Medulla oblongata (tissue), 1 donor: ENCODE results near the gene INSYN1.

Experiments
- DNase-seq: peaks from one replicate; pipeline ENCODE4 v3.0.0-alpha.2; 2015; ENCODE audit errors: extremely low spot score

INSYN1 gene

GRCh38 chr15:73777741-73778140, 24.6 kb upstream of the INSYN1 start:
- DNase-seq: no peak

GRCh38 chr15:73773428-73773827, 20.3 kb upstream of the INSYN1 start:
- DNase-seq: no peak

- DNase-seq: no peak
These were observed 18.4 kb upstream of the INSYN1 start for GRCh38 chr15:73771385-73772045.

- no peak for DNase-seq
These were observed 16.9 kb upstream of the INSYN1 start for GRCh38 chr15:73770050-73770449.

GRCh38 chr15:73767806-73768501, 14.8 kb upstream of the INSYN1 start:
- no peak for DNase-seq

- DNase-seq: no peak
These were observed 13.4 kb upstream of the INSYN1 start for GRCh38 chr15:73766598-73766997.

- no peak for DNase-seq
These were observed 12.6 kb upstream of the INSYN1 start for GRCh38 chr15:73765778-73766177.

GRCh38 chr15:73763931-73764330, 10.8 kb upstream of the INSYN1 start:
- peak; percentile 61 for DNase-seq

GRCh38 chr15:73760330-73761329, 7.5 kb upstream of the INSYN1 start:
- DNase-seq: no peak

- no peak for DNase-seq
These were observed 5.3 kb upstream of the INSYN1 start for GRCh38 chr15:73758461-73758860.

GRCh38 chr15:73757571-73757970, 4.4 kb upstream of the INSYN1 start:
- no peak for DNase-seq

GRCh38 chr15:73756947-73757513, 3.9 kb upstream of the INSYN1 start:
- DNase-seq: no peak

- no peak for DNase-seq
These were observed 3.2 kb upstream of the INSYN1 start for GRCh38 chr15:73756390-73756789.

GRCh38 chr15:73755946-73756345, 2.8 kb upstream of the INSYN1 start:
- DNase-seq: no peak

GRCh38 chr15:73755481-73755880, 2.3 kb upstream of the INSYN1 start:
- no peak for DNase-seq

- no peak for DNase-seq
These were observed 1.3 kb upstream of the INSYN1 start for GRCh38 chr15:73754461-73754860.

- DNase-seq: no peak
These were observed 351 bp downstream of the INSYN1 start for GRCh38 chr15:73752806-73753193.

GRCh38 chr15:73751899-73752805, 999 bp downstream of the INSYN1 start:
- DNase-seq: no peak

- no peak for DNase-seq
These were observed 1.6 kb downstream of the INSYN1 start for GRCh38 chr15:73751511-73751898.

- DNase-seq: no peak
These were observed 2.2 kb downstream of the INSYN1 start for GRCh38 chr15:73750951-73751350.

GRCh38 chr15:73750438-73750837, 2.7 kb downstream of the INSYN1 start:
- DNase-seq: no peak
